K562 (cell line): Measurements from ENCODE around the gene SMPDL3B. TPM values are rescaled to one million over a fixed set of nuclear protein-coding genes. Genes with fewer than 3 reads are reported as not detected.

ENCODE experiments used
- CBFB ChIP-seq: sonication (generic); formaldehyde crosslinking; IDR thresholded peaks from 2 replicates; pipeline ENCODE4 v1.4.0; 2020; ENCODE audit warnings: mild to moderate bottlenecking, missing genetic modification reagents
- ZNF354B ChIP-seq: fragments of 250-450 bp; sonication (Bioruptor Pico); IDR thresholded peaks from 2 replicates; pipeline ENCODE4 v1.4.0; 2020
- ZNF408 ChIP-seq: fragments of 250-450 bp; sonication (Bioruptor Pico); IDR thresholded peaks from 2 replicates; pipeline ENCODE4 v1.4.0; 2020; ENCODE audit warnings: low read depth, mild to moderate bottlenecking, moderate library complexity
- ZNF583 ChIP-seq: fragments of 250-450 bp; sonication (Bioruptor Pico); IDR thresholded peaks from 2 replicates; pipeline ENCODE4 v1.4.0; 2020
- polyA plus RNA-seq, 8 experiments: library from polyadenylated mRNA; depleted of rRNA in 4 of 8; stranded (reverse) in 5 of 8; unstranded in 3 of 8; fragments of >200 nt; fragmentation: Nextera tagmentation in 2 of 8; fragmentation: Illumina TruSeq in 1 of 8; extraction: Ambion mirVana in 2 of 8; extraction: Trizol in 1 of 8; gene quantifications; 2 replicates each; pipeline versions ENCODE4 v1.2.1 to v1.2.3, GENCODE V29; 2011 to 2014; ENCODE audit warnings: inconsistent platforms in 1 of 8, missing spikeins in 1 of 8
- total RNA-seq, 7 experiments: library from RNA; depleted of rRNA in 6 of 7; stranded (reverse); fragments of >200 nt in 6 of 7; fragmentation: Illumina TruSeq in 2 of 7; extraction: Trizol in 2 of 7; gene quantifications; 2 replicates each; pipeline versions ENCODE4 v1.2.1 to v1.2.3, GENCODE V29; 2011 to 2021; ENCODE audit warnings: low replicate concordance in 1 of 7
- TF ChIP-seq, protein P1 (sequence below): fragments of 450-650 bp; IDR thresholded peaks from 2 replicates; pipeline ENCODE4 v1.6.1; 2016; ENCODE audit warnings: mild to moderate bottlenecking, moderate library complexity
- TF ChIP-seq, protein P2 (sequence below): fragments of 450-650 bp; IDR thresholded peaks from 2 replicates; pipeline ENCODE4 v1.6.1; 2018; ENCODE audit warnings: mild to moderate bottlenecking, low read depth; ENCODE audit not compliant: partially characterized antibody
- TF ChIP-seq, protein P3 (sequence below): fragments of 450-650 bp; formaldehyde crosslinking; IDR thresholded peaks from 2 replicates; pipeline ENCODE4 v1.4.0; 2020; ENCODE audit warnings: mild to moderate bottlenecking, moderate library complexity
- TF ChIP-seq, protein P4 (sequence below): fragments of 250-450 bp; sonication (Bioruptor Pico); IDR thresholded peaks from 2 replicates; pipeline ENCODE4 v1.8.0; 2022; ENCODE audit warnings: moderate library complexity, mild to moderate bottlenecking, inconsistent platforms

SMPDL3B gene
- total and polyA plus RNA-seq, 9 of the 15 experiments (the other 6 are each of a cell fraction or from before 2014, with no cell fraction given) = 0.07 to 1.2 (median 0.73) TPM

DNA sequence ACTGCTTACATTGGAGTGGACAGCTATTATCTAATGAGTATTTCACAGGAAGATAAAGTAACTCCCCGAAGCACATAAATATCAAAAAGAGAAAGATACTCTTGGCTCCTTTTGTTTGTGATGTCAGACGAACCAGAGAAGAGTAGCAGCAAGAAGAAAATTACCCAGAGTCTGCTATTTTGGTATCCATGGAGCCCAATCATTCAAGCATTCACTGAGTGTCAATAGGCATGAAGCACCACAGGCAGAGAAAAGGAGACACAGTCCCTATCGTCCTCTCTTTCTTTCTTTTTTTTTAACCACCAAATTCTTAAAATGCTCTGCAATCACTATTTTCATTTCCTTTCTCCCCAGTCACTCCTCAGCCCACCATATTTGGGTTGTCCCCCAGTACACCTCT is 40.3 kb upstream of the SMPDL3B start (continued):
- TF ChIP-seq, protein P1, sequence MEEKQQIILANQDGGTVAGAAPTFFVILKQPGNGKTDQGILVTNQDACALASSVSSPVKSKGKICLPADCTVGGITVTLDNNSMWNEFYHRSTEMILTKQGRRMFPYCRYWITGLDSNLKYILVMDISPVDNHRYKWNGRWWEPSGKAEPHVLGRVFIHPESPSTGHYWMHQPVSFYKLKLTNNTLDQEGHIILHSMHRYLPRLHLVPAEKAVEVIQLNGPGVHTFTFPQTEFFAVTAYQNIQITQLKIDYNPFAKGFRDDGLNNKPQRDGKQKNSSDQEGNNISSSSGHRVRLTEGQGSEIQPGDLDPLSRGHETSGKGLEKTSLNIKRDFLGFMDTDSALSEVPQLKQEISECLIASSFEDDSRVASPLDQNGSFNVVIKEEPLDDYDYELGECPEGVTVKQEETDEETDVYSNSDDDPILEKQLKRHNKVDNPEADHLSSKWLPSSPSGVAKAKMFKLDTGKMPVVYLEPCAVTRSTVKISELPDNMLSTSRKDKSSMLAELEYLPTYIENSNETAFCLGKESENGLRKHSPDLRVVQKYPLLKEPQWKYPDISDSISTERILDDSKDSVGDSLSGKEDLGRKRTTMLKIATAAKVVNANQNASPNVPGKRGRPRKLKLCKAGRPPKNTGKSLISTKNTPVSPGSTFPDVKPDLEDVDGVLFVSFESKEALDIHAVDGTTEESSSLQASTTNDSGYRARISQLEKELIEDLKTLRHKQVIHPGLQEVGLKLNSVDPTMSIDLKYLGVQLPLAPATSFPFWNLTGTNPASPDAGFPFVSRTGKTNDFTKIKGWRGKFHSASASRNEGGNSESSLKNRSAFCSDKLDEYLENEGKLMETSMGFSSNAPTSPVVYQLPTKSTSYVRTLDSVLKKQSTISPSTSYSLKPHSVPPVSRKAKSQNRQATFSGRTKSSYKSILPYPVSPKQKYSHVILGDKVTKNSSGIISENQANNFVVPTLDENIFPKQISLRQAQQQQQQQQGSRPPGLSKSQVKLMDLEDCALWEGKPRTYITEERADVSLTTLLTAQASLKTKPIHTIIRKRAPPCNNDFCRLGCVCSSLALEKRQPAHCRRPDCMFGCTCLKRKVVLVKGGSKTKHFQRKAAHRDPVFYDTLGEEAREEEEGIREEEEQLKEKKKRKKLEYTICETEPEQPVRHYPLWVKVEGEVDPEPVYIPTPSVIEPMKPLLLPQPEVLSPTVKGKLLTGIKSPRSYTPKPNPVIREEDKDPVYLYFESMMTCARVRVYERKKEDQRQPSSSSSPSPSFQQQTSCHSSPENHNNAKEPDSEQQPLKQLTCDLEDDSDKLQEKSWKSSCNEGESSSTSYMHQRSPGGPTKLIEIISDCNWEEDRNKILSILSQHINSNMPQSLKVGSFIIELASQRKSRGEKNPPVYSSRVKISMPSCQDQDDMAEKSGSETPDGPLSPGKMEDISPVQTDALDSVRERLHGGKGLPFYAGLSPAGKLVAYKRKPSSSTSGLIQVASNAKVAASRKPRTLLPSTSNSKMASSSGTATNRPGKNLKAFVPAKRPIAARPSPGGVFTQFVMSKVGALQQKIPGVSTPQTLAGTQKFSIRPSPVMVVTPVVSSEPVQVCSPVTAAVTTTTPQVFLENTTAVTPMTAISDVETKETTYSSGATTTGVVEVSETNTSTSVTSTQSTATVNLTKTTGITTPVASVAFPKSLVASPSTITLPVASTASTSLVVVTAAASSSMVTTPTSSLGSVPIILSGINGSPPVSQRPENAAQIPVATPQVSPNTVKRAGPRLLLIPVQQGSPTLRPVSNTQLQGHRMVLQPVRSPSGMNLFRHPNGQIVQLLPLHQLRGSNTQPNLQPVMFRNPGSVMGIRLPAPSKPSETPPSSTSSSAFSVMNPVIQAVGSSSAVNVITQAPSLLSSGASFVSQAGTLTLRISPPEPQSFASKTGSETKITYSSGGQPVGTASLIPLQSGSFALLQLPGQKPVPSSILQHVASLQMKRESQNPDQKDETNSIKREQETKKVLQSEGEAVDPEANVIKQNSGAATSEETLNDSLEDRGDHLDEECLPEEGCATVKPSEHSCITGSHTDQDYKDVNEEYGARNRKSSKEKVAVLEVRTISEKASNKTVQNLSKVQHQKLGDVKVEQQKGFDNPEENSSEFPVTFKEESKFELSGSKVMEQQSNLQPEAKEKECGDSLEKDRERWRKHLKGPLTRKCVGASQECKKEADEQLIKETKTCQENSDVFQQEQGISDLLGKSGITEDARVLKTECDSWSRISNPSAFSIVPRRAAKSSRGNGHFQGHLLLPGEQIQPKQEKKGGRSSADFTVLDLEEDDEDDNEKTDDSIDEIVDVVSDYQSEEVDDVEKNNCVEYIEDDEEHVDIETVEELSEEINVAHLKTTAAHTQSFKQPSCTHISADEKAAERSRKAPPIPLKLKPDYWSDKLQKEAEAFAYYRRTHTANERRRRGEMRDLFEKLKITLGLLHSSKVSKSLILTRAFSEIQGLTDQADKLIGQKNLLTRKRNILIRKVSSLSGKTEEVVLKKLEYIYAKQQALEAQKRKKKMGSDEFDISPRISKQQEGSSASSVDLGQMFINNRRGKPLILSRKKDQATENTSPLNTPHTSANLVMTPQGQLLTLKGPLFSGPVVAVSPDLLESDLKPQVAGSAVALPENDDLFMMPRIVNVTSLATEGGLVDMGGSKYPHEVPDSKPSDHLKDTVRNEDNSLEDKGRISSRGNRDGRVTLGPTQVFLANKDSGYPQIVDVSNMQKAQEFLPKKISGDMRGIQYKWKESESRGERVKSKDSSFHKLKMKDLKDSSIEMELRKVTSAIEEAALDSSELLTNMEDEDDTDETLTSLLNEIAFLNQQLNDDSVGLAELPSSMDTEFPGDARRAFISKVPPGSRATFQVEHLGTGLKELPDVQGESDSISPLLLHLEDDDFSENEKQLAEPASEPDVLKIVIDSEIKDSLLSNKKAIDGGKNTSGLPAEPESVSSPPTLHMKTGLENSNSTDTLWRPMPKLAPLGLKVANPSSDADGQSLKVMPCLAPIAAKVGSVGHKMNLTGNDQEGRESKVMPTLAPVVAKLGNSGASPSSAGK = no peak
- TF ChIP-seq, protein P2, sequence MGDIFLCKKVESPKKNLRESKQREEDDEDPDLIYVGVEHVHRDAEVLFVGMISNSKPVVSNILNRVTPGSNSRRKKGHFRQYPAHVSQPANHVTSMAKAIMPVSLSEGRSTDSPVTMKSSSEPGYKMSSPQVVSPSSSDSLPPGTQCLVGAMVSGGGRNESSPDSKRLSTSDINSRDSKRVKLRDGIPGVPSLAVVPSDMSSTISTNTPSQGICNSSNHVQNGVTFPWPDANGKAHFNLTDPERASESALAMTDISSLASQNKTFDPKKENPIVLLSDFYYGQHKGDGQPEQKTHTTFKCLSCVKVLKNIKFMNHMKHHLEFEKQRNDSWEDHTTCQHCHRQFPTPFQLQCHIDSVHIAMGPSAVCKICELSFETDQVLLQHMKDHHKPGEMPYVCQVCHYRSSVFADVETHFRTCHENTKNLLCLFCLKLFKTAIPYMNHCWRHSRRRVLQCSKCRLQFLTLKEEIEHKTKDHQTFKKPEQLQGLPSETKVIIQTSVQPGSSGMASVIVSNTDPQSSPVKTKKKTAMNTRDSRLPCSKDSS = no peak
- TF ChIP-seq, protein P3, sequence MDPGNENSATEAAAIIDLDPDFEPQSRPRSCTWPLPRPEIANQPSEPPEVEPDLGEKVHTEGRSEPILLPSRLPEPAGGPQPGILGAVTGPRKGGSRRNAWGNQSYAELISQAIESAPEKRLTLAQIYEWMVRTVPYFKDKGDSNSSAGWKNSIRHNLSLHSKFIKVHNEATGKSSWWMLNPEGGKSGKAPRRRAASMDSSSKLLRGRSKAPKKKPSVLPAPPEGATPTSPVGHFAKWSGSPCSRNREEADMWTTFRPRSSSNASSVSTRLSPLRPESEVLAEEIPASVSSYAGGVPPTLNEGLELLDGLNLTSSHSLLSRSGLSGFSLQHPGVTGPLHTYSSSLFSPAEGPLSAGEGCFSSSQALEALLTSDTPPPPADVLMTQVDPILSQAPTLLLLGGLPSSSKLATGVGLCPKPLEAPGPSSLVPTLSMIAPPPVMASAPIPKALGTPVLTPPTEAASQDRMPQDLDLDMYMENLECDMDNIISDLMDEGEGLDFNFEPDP (CRISPR knock-in tag) = no peak
- no peak for TF ChIP-seq ZNF354B
- no peak for TF ChIP-seq ZNF408 (CRISPR knock-in tag)
- TF ChIP-seq, protein P4, sequence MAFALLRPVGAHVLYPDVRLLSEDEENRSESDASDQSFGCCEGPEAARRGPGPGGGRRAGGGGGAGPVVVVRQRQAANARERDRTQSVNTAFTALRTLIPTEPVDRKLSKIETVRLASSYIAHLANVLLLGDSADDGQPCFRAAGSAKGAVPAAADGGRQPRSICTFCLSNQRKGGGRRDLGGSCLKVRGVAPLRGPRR (CRISPR knock-in tag) = no peak
- TF ChIP-seq ZNF583 (CRISPR knock-in tag) = no peak
- no peak for TF ChIP-seq CBFB
